Skin epidermis (tissue), 12 donors: ENCODE measurements around the gene FOCAD.
"Not testable (repeated sequence)": the region's sequence is repeated elsewhere in the genome, so short reads cannot be mapped to it uniquely, and the experiment has no call there.

Experiments
- H3K27ac ChIP-seq, 21 experiments: fragments of 200-600 bp; sonication (generic) in 11 of 21; one replicate each; pipeline ENCODE4 v1.5.0; 2020; ENCODE audit warnings: mild to moderate bottlenecking in 3 of 21, inconsistent platforms in 2 of 21, moderate library complexity in 2 of 21
- H3K4me3 ChIP-seq, 7 experiments: fragments of 200-600 bp; sonication (generic) in 2 of 7; one replicate each; pipeline ENCODE4 v1.5.0; 2020; ENCODE audit warnings: inconsistent platforms in 2 of 7, mild to moderate bottlenecking in 2 of 7, moderate library complexity in 1 of 7

FOCAD gene

GRCh38 chr9:20930836-20931235 lies 246.8 kb downstream of the FOCAD start:
- H3K27ac ChIP-seq, result no peak overlapping the region
- H3K4me3 ChIP-seq, result no peak overlapping the region

- Histone ChIP-seq H3K27ac (no peak overlapping the region), H3K4me3 (no peak overlapping the region)
Observed at GRCh38 chr9:20940447-20941173, 256.6 kb downstream of the FOCAD start.

- Histone ChIP-seq H3K4me3 (no peak overlapping the region), H3K27ac (no peak overlapping the region)
Observed at GRCh38 chr9:20941174-20941690, 257.2 kb downstream of the FOCAD start.

GRCh38 chr9:20944507-20944906 lies 260.4 kb downstream of the FOCAD start:
- Histone ChIP-seq H3K27ac (no peak overlapping the region), H3K4me3 (no peak overlapping the region)

GRCh38 chr9:20945269-20945668 lies 261.2 kb downstream of the FOCAD start:
- Histone ChIP-seq H3K27ac (no peak overlapping the region), H3K4me3 (no peak overlapping the region)

- Histone ChIP-seq H3K4me3 (no peak overlapping the region), H3K27ac (no peak overlapping the region)
Observed at GRCh38 chr9:20945856-20946255, 261.8 kb downstream of the FOCAD start.

GRCh38 chr9:20948703-20949102 lies 264.6 kb downstream of the FOCAD start:
- H3K27ac ChIP-seq, result no peak overlapping the region
- H3K4me3 ChIP-seq, result no peak overlapping the region

- Histone ChIP-seq H3K27ac (no peak overlapping the region), H3K4me3 (no peak overlapping the region)
Observed at GRCh38 chr9:20950707-20951106, 266.6 kb downstream of the FOCAD start.

GRCh38 chr9:20962536-20963225 lies 278.6 kb downstream of the FOCAD start:
- Histone ChIP-seq H3K27ac (no peak overlapping the region), H3K4me3 (no peak overlapping the region)

- Histone ChIP-seq H3K4me3 (no peak overlapping the region), H3K27ac (no peak overlapping the region)
Observed at GRCh38 chr9:20972684-20973083, 288.6 kb downstream of the FOCAD start.

GRCh38 chr9:20973246-20973947 lies 289.3 kb downstream of the FOCAD start:
- not testable (repeated sequence) for H3K4me3 ChIP-seq, H3K27ac ChIP-seq

GRCh38 chr9:20974191-20974938 lies 290.3 kb downstream of the FOCAD start:
- H3K27ac ChIP-seq, result not testable (repeated sequence)

GRCh38 chr9:20978249-20978648 lies 294.2 kb downstream of the FOCAD start:
- Histone ChIP-seq H3K27ac (no peak overlapping the region), H3K4me3 (no peak overlapping the region)

More at GRCh38 chr9:20974191-20974938, 290.3 kb downstream of the FOCAD start:
- not testable (repeated sequence) for H3K4me3 ChIP-seq

GRCh38 chr9:20980832-20981455 lies 296.9 kb downstream of the FOCAD start:
- no peak overlapping the region for H3K4me3 ChIP-seq
- H3K27ac ChIP-seq, result peak overlapping the region in 4 of 21 experiments; percentile 8 to 42 (median 14)

- no peak overlapping the region for H3K4me3 ChIP-seq
- H3K27ac ChIP-seq, result peak overlapping the region in 4 of 21 experiments; percentile 8 to 42 (median 18)
Observed at GRCh38 chr9:20981486-20981885, 297.4 kb downstream of the FOCAD start.

GRCh38 chr9:20984506-20984905 lies 300.4 kb downstream of the FOCAD start:
- no peak overlapping the region for H3K4me3 ChIP-seq
- no peak overlapping the region for H3K27ac ChIP-seq

GRCh38 chr9:20985851-20986600 lies 302.0 kb downstream of the FOCAD start:
- no peak overlapping the region for H3K27ac ChIP-seq
- H3K4me3 ChIP-seq, result no peak overlapping the region

- no peak overlapping the region for H3K27ac ChIP-seq
- H3K4me3 ChIP-seq, result no peak overlapping the region
Observed at GRCh38 chr9:20987521-20987920, 303.5 kb downstream of the FOCAD start.

- Histone ChIP-seq H3K4me3 (no peak overlapping the region), H3K27ac (no peak overlapping the region)
Observed at GRCh38 chr9:20988061-20988460, 304.0 kb downstream of the FOCAD start.
